Sigmoid colon (tissue), 7 donors: ENCODE results near the gene PTPA. TPM values are rescaled to one million over a fixed set of nuclear protein-coding genes. Genes with fewer than 3 reads are reported as not detected.

Experiments
- DNase-seq: peaks from one replicate; pipeline ENCODE4 v3.0.0-alpha.2; 2019
- H3K27ac ChIP-seq, 4 donors: fragments of 200-600 bp; sonication (generic); one replicate each; pipeline ENCODE4 v1.5.1; 2016 to 2019; ENCODE audit warnings: mild to moderate bottlenecking in 1 of 4
- H3K27me3 ChIP-seq, 3 donors: fragments of 200-600 bp; sonication (generic); one replicate each; pipeline ENCODE4 v1.5.1; 2019; ENCODE audit warnings: mild to moderate bottlenecking in 1 of 3
- H3K36me3 ChIP-seq, 4 donors: fragments of 200-600 bp; sonication (generic); one replicate each; pipeline ENCODE4 v1.5.1; 2016 to 2019
- H3K4me1 ChIP-seq, 4 donors: fragments of 200-600 bp; sonication (generic); one replicate each; pipeline ENCODE4 v1.5.1; 2017 to 2019
- H3K4me3 ChIP-seq, 4 donors: fragments of 200-600 bp; sonication (generic); one replicate each; pipeline ENCODE4 v1.5.1; 2017 to 2019; ENCODE audit warnings: mild to moderate bottlenecking in 2 of 4, moderate library complexity in 1 of 4
- H3K9me3 ChIP-seq, 4 donors: fragments of 200-600 bp in 3 of 4; sonication (generic) in 3 of 4; one replicate each; pipeline versions ENCODE4 v1.5.1 to v1.6.1; 2013 to 2019
- CTCF ChIP-seq, 4 experiments: fragments of 450-650 bp in 3 of 4; fragments of 200-600 bp in 1 of 4; IDR thresholded peaks; one replicate each; pipeline ENCODE4 v1.5.1; 2016 to 2019; ENCODE audit warnings: antibody characterized with exemption in 4 of 4, mild to moderate bottlenecking in 3 of 4, moderate library complexity in 2 of 4
- EP300 ChIP-seq, 4 donors: sonication (generic); formaldehyde crosslinking; IDR thresholded peaks; one replicate each; pipeline ENCODE4 v1.6.1; 2017; ENCODE audit warnings: antibody characterized with exemption in 4 of 4
- POLR2A ChIP-seq, 2 donors: fragments of 450-650 bp; IDR thresholded peaks; one replicate each; pipeline ENCODE4 v1.6.1; 2016; ENCODE audit warnings: antibody characterized with exemption in 2 of 2, mild to moderate bottlenecking in 2 of 2, moderate library complexity in 2 of 2
- POLR2AphosphoS5 ChIP-seq, 4 donors: sonication (generic); formaldehyde crosslinking; IDR thresholded peaks; one replicate each; pipeline ENCODE4 v1.6.1; 2017; ENCODE audit warnings: antibody characterized with exemption in 4 of 4
- WGBS, 2 donors: extraction: QIAGEN DNeasy Blood & Tissue Kit; methylation state at CpG; one replicate each; pipeline ENCODE4 v1.1.7; 2013; 5-methylcytosine and 5-hydroxymethylcytosine counted together
- intact Hi-C: fragments of 100-400 bp; cut with DNase I; formaldehyde crosslinking; loops from one replicate; pipeline ENCODE4 v1.15.1; 2023
- polyA plus RNA-seq, 3 donors: library from polyadenylated mRNA; stranded (reverse); fragments of 200-250 nt; gene quantifications; one replicate each; pipeline ENCODE4 v1.2.3, GENCODE V29; 2013
- total RNA-seq, 4 donors: library from RNA; depleted of rRNA; stranded (reverse); fragments of >200 nt; gene quantifications; one replicate each; pipeline ENCODE4 v1.1.0, GENCODE V29; 2016
- donor health status: healthy with polysubstance abuse.
- donor health status: Bipolar disorder and iron deficiency.
- donor health status: healthy.

Gene PTPA
- total and polyA plus RNA-seq, 7 donors, result 50.2 to 141 (median 78.5) TPM

GRCh38 chr9:129068990-129069861, 42.0 kb upstream of the PTPA start:
- no peak overlapping the region for H3K27ac ChIP-seq

GRCh38 chr9:129069862-129070641, 41.2 kb upstream of the PTPA start:
- intact Hi-C loops, result no loop called here
- Histone ChIP-seq H3K4me3 (no peak overlapping the region), H3K27me3 (no peaks in the 10 kb centered on the region), H3K36me3 (peaks cover 9 to 58% (median 26%) of the 10 kb centered on the region in 4 donors), H3K4me1 (no peaks in the 10 kb centered on the region), H3K27ac (no peak overlapping the region), H3K9me3 (no peaks in the 10 kb centered on the region)
- DNase-seq, result no peak
- no peak for TF ChIP-seq EP300 (IDR thresholded peaks at IDR 0.05)
- no peak for TF ChIP-seq CTCF (IDR thresholded peaks at IDR 0.05)
- TF ChIP-seq POLR2A (IDR thresholded peaks at IDR 0.05), result no peak
- TF ChIP-seq POLR2AphosphoS5 (IDR thresholded peaks at IDR 0.05), result no peak
- 82 to 83% methylated on average over 26 of the region's 26 CpGs for WGBS, 2 donors

More at GRCh38 chr9:129068990-129069861, 42.0 kb upstream of the PTPA start:
- Histone ChIP-seq H3K4me1 (no peaks in the 10 kb centered on the region), H3K27me3 (no peaks in the 10 kb centered on the region), H3K36me3 (peaks cover 9 to 66% (median 29%) of the 10 kb centered on the region in 4 donors), H3K4me3 (no peak overlapping the region), H3K9me3 (no peaks in the 10 kb centered on the region)
- 62 to 81% methylated on average over 31 of the region's 31 CpGs for WGBS, 2 donors
- DNase-seq, result peak; percentile 73
- TF ChIP-seq EP300 (IDR thresholded peaks at IDR 0.05), result no peak
- intact Hi-C loops, result no loop called here

GRCh38 chr9:129070696-129071525, 40.3 kb upstream of the PTPA start:
- intact Hi-C loops, result no loop called here
- H3K27me3 ChIP-seq, result no peaks in the 10 kb centered on the region
- 80 to 86% methylated on average over 21 of the region's 21 CpGs for WGBS, 2 donors
- no peak overlapping the region for H3K4me3 ChIP-seq
- no peak for TF ChIP-seq EP300 (IDR thresholded peaks at IDR 0.05)
- no peak for TF ChIP-seq CTCF (IDR thresholded peaks at IDR 0.05)
- no peak for TF ChIP-seq POLR2A (IDR thresholded peaks at IDR 0.05)
- TF ChIP-seq POLR2AphosphoS5 (IDR thresholded peaks at IDR 0.05), result no peak
- no peaks in the 10 kb centered on the region for H3K4me1 ChIP-seq
- H3K9me3 ChIP-seq, result no peaks in the 10 kb centered on the region
- DNase-seq, result no peak
- peaks cover 9 to 49% (median 20%) of the 10 kb centered on the region in 4 donors for H3K36me3 ChIP-seq
- no peak overlapping the region for H3K27ac ChIP-seq

- no peak for TF ChIP-seq POLR2AphosphoS5 (IDR thresholded peaks at IDR 0.05)
- no peak for TF ChIP-seq EP300 (IDR thresholded peaks at IDR 0.05)
- no peak for TF ChIP-seq POLR2A (IDR thresholded peaks at IDR 0.05)
- no peak for TF ChIP-seq CTCF (IDR thresholded peaks at IDR 0.05)
- H3K4me1 ChIP-seq, result no peaks in the 10 kb centered on the region
These were observed 39.6 kb upstream of the PTPA start for GRCh38 chr9:129071526-129072126.

More at GRCh38 chr9:129071526-129072126, 39.6 kb upstream of the PTPA start:
- Histone ChIP-seq H3K27me3 (no peaks in the 10 kb centered on the region), H3K36me3 (peaks cover 9 to 45% (median 17%) of the 10 kb centered on the region in 4 donors), H3K27ac (no peak overlapping the region), H3K4me3 (no peak overlapping the region), H3K9me3 (no peaks in the 10 kb centered on the region)
- 68 to 71% methylated on average over 10 of the region's 10 CpGs for WGBS, 2 donors
- intact Hi-C loops, result no loop called here
- DNase-seq, result no peak
